ENCODE results near the gene DNM3.
"Not testable (repeated sequence)": the region's sequence is repeated elsewhere in the genome, so short reads cannot be mapped to it uniquely, and the experiment has no call there.

Gene DNM3

DNA sequence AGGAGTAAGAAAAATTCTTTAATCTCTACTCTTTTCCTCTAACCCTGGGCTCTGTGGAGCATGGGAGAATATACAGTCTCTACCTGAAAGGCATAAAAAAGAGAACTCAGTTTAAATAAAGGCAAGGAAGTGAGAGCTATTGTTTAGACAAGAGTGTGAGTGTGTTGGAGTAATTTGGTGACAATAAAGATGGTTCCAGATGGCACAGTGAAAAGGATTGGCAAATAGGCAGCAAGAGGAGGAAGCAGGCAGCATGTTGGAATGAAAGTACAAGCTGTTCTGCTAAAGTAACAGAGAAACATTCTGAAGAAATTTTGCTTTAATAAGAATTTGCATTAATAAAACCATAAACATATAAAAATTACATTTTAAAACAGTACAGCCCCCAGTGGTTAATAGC, 163.4 kb downstream of the DNM3 start:
- in situ Hi-C loops (cut with MboI; ENCODE audit: low sequenced_read_pairs) = no loop called here

DNA sequence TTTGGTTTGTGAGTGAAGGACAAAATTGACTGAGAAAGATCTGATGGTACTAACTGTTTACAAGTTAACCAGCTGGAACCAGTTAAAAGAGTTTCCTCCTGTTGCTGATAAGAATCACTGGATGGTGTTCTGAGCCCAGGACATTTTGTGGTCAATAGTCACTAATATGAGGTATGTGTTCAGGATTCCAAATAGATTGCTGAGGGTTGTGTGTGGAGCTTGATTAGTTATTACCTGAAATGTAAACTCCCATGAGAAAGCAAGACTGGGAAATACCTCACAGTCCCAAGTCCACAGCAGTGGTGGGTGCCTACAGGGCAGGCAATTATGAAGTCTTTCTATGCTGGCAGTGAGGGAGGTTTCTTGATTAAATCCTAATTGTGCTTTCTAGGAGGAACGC, 164.6 kb downstream of the DNM3 start:
- in situ Hi-C loops (cut with MboI; ENCODE audit: low sequenced_read_pairs) = no loop called here

DNA sequence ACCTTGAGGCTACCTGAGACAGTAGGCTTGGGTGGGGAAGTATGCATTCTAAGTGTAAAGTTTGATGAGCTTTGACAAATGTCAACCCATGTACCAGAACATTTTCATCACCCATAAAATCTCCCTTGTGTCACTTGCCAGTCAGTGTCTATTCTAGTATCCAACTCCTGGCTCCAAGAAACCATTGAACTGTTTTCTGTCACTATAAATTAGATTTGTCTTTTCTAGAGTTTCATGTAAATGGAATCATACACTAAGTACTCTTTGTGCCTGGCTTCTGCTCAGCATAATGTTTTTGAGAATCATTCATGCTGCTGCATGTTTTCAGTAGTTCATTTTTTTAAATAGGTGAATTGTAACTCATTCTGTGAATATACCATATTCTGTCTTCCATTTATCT, 165.4 kb downstream of the DNM3 start:
- in situ Hi-C loops (cut with MboI; ENCODE audit: low sequenced_read_pairs) = no loop called here

DNA sequence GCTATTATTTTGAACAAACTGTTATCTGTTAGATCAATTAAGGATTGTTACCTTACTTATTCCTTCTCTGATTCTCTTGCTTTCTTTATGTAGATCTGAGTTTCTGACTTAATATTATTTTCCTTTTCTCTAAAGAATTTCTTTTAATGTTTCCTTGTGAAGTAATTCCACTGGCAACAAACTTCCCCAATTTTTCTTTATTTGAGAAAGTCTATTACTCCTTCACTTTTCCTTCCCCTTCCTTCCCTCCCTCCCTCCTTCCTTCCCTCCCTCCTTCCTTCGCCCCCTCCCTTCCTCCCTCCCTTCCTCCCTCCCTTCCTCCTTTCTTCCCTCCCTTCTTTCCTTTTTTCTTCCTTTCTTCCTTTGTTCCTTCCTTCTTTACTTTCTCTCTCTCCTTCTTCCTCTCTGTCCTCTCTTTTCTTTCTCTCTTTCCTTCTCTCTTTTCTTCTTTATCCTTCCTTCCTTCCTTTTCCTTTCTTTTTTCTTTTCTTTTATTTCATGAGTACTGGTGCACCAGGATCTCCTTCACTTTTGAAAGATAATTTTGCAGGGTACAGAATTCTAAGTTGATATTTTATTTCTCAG, 177.5 kb downstream of the DNM3 start:
- in situ Hi-C loops (cut with MboI; ENCODE audit: low sequenced_read_pairs) = no loop called here

DNA sequence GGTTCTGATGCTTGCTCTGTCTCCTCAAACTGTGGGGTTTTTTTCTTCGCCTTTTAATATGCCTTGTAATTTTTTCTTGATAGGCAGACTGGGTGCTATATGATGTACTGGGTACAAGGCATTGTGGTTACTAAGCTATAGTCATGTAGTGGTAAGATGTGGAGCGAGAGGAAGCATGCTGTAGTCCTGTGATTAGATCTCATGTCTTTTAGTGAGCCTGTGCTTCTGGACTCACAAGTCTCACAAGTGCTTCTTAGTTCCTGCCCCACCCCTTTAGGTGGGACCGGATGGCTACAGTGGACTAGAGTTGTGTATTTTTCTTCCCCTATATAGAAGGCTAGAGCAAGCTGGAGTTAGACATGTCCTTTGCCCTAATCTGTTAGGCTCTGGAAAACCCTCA, 178.7 kb downstream of the DNM3 start:
- in situ Hi-C loops (cut with MboI; ENCODE audit: low sequenced_read_pairs) = no loop called here

DNA sequence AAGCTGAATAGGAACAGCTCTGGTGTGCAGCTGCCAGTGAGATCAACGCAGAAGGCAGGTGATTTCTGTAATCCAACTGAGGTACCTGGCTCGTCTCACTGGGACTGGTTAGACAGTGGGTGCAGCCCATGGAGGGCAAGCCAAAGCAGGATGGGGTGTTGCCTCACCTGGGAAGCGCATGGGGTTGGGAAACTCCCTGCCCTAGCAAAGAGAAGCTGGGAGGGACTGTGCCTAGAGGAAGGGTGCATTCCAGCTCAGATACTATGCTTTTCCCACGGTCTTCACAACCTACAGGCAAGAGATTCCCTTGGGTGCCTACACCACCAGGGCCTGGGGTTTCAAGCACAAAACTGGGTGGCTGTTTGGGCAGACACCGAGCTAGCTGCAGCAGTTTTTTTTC, 183.2 kb downstream of the DNM3 start:
- in situ Hi-C loops (cut with MboI; ENCODE audit: low sequenced_read_pairs) = no loop called here

DNA sequence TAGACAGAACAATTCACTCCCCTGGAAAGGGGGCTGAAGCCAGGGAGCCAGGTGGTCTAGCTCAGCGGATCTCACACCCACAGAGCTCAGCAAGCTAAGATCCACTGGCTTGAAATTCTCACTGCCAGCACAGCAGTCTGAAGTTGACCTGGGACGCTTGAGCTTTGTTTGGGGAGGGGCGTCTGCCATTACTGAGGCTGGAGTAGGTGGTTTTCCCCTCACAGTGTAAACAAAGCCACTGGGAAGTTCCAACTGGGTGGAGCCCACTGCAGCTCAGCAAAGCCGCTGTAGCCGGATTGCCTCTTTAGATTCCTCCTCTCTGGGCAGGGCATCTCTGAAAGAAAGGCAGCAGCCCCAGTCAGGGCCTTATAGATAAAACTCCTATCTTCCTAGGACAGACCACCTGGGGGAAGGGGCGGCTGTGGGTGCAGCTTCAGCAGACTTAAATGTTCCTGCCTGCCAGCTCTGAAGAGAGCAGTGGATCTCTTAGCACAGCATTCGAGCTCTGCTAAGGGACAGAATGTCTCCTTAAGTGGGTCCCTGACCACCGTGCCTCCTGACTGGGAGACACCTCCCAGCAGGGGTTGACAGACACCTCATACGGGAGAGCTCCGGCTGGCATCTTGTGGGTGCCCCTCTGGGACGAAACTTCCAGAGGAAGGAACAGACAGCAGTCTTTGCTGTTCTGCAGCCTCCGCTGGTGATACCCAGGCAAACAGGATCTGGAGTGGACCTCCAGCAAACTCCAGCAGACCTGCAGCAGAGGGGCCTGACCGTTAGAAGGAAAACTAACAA, 183.8 kb downstream of the DNM3 start:
- in situ Hi-C loops (cut with MboI; ENCODE audit: low sequenced_read_pairs) = not testable (repeated sequence)

DNA sequence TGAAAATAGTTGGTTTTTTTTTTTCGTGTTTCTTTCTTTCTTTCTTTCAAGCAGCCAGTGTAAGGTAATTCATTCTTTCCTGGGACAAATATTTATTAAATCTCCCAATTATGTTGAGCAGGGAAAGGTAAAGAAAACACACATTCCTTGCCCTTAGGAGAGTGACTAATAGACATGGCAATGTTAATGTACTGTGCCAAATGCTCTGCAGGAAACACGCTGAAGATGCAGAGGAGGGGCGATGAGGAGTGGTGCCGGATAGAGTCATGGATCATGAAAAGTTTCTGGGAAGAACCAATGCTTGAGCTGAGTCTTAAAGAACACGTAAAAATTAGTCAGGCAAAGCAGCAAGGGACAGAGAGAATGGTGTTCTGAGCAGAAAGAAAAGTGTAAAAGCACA, 199.2 kb downstream of the DNM3 start:
- in situ Hi-C loops (cut with MboI; ENCODE audit: low sequenced_read_pairs) = no loop called here

DNA sequence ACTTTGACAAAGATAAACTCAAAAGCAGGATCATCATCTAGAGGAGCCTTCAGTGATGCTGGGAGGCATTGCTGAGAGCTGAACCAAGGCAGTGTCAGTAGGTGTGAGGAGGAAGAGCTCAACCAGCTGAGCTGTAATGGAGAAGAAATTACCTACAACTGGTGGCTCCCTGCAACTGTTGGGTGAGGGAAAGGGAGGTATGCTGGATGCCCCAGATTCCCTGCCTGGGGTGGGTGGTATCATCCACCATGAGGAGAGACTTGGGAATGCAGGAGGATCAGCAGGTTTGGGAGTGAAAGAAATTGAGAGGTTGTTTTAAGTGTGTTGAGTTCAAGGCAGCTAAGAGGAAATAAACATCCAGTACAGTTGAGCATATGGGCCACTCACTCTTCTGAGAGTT, 199.8 kb downstream of the DNM3 start:
- in situ Hi-C loops (cut with MboI; ENCODE audit: low sequenced_read_pairs) = no loop called here

DNA sequence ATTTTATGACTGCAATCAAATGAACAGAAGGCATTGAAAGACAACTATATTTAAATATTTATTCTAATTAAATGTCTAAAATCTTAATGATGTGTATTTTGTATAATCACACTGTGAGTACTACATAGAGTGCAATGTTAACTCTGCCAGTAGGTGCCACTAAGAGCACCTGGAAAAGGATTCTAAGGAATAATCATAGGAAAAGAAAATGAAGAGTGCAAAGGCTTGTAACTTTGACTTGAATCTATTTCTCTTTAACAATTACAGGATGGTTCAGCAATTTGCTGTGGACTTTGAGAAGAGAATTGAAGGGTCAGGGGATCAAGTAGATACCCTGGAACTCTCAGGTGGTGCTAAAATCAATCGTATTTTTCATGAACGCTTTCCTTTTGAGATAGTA, 200.4 kb downstream of the DNM3 start:
- in situ Hi-C loops (cut with MboI; ENCODE audit: low sequenced_read_pairs) = no loop called here

DNA sequence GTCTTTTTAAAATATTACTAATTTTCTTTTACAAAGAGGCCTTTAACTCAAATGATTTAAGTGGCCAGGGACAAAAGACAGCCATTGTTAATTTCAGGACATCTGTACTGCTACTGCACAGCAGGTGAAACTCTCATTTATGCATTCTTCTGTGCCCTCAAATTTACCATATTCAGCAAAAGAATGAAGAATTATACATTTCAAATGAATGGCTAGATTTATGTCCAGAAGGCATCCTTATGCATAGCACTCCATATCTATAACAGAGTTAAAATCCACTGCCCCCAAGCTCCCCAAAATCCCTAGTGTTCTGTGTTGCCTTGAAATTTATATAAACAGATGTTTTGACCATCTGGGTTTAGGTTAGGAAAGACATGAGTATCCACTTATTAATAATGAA, 202.6 kb downstream of the DNM3 start:
- in situ Hi-C loops (cut with MboI; ENCODE audit: low sequenced_read_pairs) = no loop called here

DNA sequence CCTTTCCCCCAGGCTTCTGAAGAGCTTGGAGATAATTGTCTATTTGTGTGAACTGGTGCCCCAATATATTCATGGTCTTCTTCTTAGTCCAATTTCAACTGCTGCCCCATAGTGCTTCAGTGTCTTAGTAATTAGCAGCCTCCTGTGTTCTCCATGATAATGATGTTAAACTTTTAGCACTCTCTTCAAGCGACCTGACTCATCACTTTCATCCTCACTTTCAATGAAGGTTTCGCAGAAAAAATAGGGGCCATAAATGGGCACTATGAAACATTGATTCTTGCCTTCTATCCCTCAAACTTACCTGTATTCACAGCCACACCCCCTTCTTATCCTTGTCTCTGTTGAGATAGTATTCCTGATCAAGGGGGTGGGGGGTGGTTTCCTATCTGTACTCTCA, 210.6 kb downstream of the DNM3 start:
- in situ Hi-C loops (cut with MboI; ENCODE audit: low sequenced_read_pairs) = no loop called here

DNA sequence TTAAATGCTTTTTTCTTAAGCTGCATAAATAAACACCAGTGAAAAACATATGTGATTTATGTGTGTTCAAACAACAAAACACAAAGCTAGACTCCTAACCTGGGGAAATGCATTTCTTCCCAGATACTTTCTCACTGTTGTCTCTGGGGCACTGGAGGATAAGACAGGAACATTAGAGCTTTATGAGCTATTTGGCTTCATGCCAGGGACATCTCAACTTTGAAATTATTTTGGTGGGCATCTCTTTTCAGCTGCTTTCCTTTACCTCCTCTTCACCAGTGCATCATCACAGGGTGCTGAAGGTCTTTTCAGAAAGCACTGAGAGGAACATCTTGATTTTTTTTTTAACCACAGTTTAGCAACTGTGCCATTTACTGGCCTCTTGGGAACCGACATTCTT, 212.9 kb downstream of the DNM3 start:
- in situ Hi-C loops (cut with MboI; ENCODE audit: low sequenced_read_pairs) = no loop called here

DNA sequence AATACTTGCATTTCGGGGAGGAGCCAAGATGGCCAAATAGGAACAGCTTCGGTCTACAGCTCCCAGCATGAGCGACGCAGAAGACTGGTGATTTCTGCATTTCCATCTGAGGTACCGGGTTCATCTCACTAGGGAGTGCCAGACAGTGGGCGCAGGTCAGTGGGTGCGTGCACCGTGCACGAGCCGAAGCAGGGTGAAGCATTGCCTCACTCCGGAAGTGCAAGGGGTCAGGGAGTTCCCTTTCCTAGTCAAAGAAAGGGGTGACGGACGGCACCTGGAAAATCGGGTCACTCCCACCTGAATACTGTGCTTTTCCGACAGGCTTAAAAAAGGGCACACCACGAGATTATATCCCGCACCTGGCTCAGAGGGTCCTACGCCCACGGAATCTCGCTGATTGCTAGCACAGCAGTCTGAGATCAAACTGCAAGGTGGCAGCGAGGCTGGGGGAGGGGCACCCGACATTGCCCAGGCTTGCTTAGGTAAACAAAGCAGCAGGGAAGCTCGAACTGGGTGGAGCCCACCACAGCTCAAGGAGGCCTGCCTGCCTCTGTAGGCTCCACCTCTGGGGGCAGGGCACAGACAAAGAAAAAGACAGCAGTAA, 214.6 kb downstream of the DNM3 start:
- in situ Hi-C loops (cut with MboI; ENCODE audit: low sequenced_read_pairs) = not testable (repeated sequence)

DNA sequence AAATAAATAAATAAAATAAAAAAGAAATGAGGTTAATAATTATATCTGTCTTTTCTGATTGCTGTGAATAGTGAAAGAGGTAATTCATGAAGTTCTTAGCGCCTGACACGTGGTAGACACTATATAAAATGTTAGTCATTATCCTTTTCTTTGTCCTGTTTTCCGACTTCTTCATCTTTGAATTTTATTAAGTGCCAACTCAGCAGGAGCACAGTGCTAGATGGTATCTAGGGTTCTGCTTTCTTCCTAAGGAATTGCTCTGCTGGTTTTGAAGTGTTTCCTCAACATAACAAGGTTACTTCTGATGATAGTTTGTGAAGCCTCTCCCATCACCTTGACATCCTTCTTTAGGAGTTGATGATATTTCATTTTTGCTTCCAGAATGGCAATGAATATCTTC, 227.0 kb downstream of the DNM3 start:
- in situ Hi-C loops (cut with MboI; ENCODE audit: low sequenced_read_pairs) = no loop called here

DNA sequence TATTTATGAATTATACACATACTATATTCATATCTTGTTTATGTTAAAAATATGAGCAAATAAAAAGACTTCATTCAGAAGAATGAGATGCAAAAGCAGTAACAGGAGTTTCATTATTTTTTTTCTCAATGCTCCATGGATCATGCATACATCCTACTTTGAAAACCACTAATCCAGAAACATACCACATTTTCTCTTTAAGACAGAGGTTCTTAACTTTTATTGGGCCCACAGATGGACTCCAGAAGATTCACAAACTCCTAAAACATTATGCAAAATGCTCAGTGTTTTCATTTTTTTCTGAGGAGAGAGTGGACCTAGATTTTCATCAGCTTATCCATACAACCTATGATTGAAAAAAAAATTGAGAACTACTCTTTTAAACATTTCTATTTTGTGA, 227.8 kb downstream of the DNM3 start:
- in situ Hi-C loops (cut with MboI; ENCODE audit: low sequenced_read_pairs) = no loop called here

DNA sequence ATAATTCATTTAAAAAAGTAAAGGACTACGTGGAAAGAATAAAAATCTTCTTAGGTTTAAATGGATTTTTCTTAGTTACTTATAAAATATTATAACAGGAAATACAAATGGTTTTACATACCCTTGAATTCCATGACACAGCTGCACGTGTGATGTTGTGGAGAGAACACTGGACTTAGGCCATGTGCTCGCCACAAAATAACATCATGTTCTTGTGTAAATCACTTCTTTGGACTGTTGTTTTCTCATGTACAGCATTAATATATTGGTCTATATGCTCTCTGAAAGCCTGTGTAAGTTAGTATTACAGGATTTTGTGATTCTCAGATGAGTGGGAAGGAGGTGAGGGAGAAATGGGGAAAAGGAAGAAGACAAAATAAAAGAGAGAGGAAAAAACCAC, 228.2 kb downstream of the DNM3 start:
- in situ Hi-C loops (cut with MboI; ENCODE audit: low sequenced_read_pairs) = no loop called here

DNA sequence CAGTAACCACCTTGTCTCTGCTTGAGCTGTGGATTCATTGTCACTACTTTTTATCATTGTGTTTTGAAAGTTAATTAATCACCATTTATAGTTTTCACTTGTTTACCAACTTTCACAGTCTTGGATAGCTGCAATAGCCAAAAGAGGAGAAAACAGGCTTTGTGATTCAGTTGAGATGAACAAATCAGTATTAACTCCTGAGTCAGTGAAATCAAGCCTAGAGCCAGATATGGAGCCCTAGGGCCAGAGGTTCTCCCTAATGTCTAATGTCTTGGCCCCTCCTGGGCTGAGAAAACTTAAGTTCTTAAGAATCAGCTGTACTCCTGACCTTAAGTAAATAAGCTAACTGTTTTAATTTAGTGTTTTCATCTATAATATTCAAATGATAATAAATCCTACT, 228.8 kb downstream of the DNM3 start:
- in situ Hi-C loops (cut with MboI; ENCODE audit: low sequenced_read_pairs) = no loop called here

DNA sequence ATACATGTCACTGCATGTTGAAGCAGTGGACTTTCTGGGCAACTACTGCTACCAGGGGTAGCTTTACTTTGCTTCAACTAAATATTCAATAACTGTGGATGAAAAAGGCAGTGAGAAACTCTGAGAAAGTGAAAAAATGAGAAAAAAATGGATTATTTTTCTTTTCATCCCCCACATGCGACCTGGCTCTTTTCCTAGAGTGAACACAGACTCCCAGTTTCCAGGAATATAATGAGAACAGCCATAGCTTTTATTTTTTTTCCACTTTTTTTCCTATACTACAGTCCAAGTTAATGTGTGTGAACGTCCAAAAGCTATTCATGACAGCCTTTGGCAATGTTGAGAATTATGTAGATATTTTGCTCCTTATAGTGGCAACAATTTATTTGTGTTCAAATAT, 230.4 kb downstream of the DNM3 start:
- in situ Hi-C loops (cut with MboI; ENCODE audit: low sequenced_read_pairs) = no loop called here

DNA sequence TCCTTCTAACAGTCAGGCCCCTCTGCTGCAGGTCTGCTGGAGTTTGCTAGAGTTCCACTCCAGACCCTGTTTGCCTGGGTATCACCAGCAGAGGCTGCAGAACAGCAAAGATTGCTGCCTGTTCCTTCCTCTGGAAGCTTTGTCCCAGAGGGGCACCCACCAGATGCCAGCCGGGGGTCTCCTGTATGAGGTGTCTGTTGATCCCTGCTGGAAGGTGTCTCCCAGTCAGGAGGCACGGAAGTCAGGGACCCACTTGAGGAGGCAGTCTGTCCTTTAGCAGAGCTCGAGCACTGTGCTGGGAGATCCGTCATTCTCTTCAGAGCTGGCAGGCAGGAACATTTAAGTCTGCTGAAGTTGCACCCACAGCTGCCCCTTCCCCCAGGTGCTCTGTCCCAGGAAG, 238.6 kb downstream of the DNM3 start:
- in situ Hi-C loops (cut with MboI; ENCODE audit: low sequenced_read_pairs) = not testable (repeated sequence)

DNA sequence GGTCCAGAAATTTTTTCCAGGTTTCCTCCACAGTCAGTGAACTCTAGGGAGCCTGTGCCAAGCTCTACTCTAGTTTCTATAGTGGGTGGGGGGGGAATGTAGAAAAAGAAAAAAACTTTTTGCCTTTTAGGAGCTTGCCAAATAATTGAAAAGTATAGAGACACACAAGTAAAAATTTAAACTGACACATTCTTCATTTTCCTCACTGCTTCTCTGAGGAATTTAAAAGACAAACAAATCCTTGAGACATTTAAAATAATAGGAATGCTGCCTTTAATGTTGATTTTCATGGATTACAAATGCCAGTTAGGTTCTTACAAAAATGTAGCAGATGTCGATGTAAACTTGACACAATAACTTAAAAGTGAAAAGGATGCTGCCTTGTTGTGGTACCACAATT, 241.9 kb downstream of the DNM3 start:
- in situ Hi-C loops (cut with MboI; ENCODE audit: low sequenced_read_pairs) = no loop called here

DNA sequence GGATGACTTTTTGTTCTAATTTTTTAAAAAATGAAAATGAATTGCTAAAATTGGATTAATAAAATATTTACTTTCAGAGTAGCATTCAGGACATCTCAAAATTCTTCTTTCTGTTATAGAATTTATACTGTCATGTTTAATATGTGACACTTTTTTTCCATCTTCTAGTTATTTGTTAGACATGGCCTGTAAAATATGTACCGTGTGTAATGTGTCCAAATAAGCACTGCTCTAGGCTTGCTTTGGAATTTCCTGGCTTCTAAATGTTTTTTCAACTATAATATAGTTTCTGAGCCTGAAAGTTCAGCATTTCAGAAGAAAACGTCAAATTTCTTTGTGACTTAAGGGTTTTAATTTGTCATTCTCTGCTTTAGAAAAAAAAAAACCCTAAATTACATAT, 243.6 kb downstream of the DNM3 start:
- in situ Hi-C loops (cut with MboI; ENCODE audit: low sequenced_read_pairs) = no loop called here

DNA sequence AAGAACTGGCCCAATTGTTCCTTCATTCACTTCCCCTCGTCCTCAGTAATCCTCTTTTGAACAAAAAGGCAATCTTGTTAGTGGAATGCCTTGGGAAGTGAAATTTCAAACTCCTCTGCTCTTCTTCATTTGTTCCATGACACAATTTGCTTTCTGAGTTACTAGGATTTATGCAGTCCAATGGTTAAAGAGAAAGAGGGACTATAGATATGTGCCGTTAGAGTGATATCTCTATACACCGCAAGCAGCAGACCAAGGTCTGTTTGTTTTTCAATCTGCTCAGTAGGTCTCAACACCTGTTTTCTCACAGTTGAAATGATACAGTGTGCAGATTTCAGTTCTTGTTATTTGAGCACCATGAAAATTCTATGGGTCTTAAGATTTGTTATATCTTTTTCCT, 244.0 kb downstream of the DNM3 start:
- in situ Hi-C loops (cut with MboI; ENCODE audit: low sequenced_read_pairs) = no loop called here

All from HL-60/S4 treated with phorbol 12-myristate 13-acetate at 8.2 ng/mL for 4 days and 3 days (cell line).